SU-DHL-6 (cell line): ENCODE results near the gene SUCNR1.

ENCODE experiments used
- EZH2phosphoT487 ChIP-seq: fragments of 200-600 bp; sonication (generic), shearing (Covaris generic); conservative IDR thresholded peaks from 2 replicates; pipeline ENCODE4 v1.6.1; 2018; ENCODE audit warnings: mild to moderate bottlenecking, antibody characterized with exemption, low read length, moderate library complexity, mixed read lengths
- TF ChIP-seq, protein P1 (sequence below): fragments of 200-600 bp; sonication (generic); IDR thresholded peaks from one replicate; pipeline ENCODE4 v1.5.1; 2017; ENCODE audit warnings: antibody characterized with exemption, mild to moderate bottlenecking, low read length, moderate library complexity; ENCODE audit not compliant: insufficient read depth, poor library complexity, severe bottlenecking

DNA sequence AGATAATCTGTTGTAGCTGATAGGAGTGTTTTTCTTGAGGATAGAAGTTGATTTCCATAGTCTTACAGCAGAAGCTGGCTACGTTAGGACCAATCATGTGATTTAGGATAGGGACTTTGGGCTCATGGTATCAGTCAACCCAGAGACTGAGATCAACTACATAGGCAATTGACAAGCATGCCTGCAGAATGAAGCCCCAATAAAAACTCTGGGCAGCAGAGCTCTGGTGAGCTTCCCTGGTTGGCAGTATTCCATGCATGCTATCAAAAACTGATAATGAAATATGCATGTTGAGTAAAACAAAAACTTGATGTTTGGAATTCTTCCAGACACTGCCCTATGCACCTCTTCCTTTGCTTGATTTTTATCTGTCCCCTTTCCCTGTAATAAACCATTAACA is 38.0 kb downstream of the SUCNR1 start:
- TF ChIP-seq, protein P1, sequence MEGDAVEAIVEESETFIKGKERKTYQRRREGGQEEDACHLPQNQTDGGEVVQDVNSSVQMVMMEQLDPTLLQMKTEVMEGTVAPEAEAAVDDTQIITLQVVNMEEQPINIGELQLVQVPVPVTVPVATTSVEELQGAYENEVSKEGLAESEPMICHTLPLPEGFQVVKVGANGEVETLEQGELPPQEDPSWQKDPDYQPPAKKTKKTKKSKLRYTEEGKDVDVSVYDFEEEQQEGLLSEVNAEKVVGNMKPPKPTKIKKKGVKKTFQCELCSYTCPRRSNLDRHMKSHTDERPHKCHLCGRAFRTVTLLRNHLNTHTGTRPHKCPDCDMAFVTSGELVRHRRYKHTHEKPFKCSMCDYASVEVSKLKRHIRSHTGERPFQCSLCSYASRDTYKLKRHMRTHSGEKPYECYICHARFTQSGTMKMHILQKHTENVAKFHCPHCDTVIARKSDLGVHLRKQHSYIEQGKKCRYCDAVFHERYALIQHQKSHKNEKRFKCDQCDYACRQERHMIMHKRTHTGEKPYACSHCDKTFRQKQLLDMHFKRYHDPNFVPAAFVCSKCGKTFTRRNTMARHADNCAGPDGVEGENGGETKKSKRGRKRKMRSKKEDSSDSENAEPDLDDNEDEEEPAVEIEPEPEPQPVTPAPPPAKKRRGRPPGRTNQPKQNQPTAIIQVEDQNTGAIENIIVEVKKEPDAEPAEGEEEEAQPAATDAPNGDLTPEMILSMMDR: no peak
- TF ChIP-seq EZH2phosphoT487: no peak
